GM21529 (cell line): ENCODE measurements around the gene CD247.

Source experiments
- ATAC-seq: cut with Tn5 transposase; IDR thresholded peaks from one replicate; pipeline ENCODE4 v1.9.1; 2021; ENCODE audit not compliant: unreplicated experiment

The CD247 gene

GRCh38 chr1:167489571-167490340 is 28.6 kb downstream of the CD247 start:
- no peak for ATAC-seq

GRCh38 chr1:167488786-167489185 is 29.5 kb downstream of the CD247 start:
- no peak for ATAC-seq

DNA sequence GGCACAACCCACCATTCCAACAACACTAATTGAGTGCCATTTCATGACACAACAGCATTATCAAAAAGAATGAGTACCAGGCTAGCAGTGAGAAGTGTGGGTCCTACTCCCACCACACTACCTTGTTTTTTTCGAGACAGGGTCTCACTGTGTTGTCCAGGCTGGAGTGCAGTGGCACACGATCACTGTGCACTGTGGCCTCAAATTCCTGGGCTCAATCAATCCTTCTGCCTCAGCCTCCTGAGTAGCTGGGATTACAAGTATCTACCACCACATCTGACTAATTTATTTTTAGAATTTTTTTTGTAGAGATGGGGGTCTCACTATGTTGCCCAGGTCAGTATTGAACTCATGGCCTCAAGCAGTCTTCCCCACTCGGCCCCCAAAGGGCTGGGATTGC is 30.7 kb downstream of the CD247 start:
- ATAC-seq: no peak

GRCh38 chr1:167486090-167486824 is 32.1 kb downstream of the CD247 start:
- no peak for ATAC-seq

- ATAC-seq: no peak
Observed at GRCh38 chr1:167484726-167485502, 33.4 kb downstream of the CD247 start.

- ATAC-seq: no peak
Observed at GRCh38 chr1:167483790-167484189, 34.5 kb downstream of the CD247 start.

DNA sequence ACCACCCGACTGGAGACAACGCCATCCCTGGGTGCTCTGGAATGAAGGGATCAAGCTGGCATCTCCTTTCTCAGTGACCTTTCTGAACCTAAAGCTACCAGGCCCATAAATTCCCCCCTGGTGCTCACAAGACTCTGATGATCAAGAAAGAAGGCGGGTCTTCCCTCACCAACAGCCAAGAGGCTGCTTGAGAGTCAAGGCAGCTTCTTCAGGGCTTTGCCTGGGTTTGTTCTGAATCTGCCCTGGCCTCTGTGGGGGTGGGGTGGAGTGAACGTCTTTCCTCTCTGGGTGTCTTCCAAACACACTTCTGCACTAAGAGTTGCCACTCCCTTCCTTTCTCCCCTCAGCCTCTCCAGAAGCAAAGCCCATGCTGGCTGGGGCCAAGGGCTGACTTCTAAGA is 36.1 kb downstream of the CD247 start:
- ATAC-seq: no peak

GRCh38 chr1:167479331-167479979 is 38.9 kb downstream of the CD247 start:
- no peak for ATAC-seq

DNA sequence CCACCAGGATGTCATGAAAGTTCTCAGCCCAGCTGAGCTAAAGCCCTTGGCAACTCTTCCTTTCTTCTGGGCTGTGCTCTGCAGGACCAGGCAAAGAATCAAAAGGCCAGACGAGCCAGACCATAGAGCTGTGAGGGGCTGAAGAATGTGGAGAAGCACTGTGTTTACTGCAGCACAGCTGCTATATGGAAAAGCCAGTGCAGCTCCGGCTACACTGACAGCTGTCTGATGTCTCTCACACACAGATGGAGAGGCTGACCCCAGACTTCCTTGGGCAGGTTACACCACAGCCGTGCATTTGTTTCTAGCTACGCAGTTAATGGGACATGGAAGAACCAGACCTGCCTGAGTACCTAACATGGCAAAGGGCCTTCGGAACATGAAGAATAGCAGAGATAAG is 40.3 kb downstream of the CD247 start:
- ATAC-seq: no peak

DNA sequence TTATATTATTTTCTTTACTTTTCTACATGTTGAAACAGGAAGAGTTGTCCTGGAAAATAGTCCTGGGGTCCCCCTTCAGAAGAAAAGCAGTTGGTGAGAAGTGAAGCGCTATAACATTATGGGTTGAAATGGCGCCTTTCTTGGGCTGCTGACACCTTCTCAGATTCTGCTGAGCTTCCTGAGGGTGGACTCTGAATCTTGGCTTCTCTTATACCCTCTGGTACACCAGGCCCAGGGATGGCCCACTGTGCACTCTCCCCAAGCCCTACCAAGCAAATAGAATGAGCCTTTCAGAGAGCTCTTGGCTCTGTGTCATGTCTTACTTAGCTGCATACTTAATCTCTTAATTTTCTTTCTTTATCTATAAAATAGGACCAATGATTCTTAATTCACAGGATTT is 42.3 kb downstream of the CD247 start:
- no peak for ATAC-seq

GRCh38 chr1:167474191-167474641 is 44.1 kb downstream of the CD247 start:
- ATAC-seq: no peak

- no peak for ATAC-seq
Observed at GRCh38 chr1:167473761-167474160, 44.6 kb downstream of the CD247 start.

GRCh38 chr1:167472752-167473521 is 45.4 kb downstream of the CD247 start:
- ATAC-seq: no peak

- ATAC-seq: no peak
Observed at GRCh38 chr1:167471568-167471967, 46.8 kb downstream of the CD247 start.

DNA sequence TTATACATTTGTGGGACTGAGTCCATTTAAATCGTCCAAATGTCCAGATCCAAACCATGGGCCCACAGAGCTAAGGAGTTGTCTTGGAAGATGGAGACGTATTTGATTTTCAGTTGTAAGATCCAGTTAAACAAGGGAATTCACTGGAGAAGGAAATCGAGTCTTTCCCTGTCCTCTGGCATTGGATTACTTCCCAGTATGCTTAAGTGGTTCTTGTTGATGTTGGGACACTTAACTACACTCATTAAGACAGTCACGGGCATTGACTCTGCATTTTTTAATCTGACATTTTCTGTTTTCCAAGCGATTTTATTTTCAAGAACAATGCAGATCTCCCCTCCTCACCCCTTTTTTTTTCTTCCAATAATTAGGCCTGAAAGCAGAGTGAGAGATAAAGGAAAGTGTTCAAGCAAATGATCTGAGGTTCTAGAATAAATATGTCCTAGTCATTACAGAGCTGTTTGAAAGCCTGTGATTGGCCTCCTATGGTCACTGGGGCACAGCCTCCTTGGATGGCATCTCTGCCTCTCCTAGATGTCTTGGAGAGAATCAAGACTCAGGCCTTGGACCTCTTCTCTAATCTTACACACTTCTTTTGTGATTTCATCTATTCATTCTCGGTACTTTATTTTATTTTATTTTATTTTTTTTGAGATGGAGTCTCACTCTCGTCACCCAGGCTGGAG is 48.9 kb downstream of the CD247 start:
- no peak for ATAC-seq

GRCh38 chr1:167467752-167468151 is 50.6 kb downstream of the CD247 start:
- no peak for ATAC-seq

DNA sequence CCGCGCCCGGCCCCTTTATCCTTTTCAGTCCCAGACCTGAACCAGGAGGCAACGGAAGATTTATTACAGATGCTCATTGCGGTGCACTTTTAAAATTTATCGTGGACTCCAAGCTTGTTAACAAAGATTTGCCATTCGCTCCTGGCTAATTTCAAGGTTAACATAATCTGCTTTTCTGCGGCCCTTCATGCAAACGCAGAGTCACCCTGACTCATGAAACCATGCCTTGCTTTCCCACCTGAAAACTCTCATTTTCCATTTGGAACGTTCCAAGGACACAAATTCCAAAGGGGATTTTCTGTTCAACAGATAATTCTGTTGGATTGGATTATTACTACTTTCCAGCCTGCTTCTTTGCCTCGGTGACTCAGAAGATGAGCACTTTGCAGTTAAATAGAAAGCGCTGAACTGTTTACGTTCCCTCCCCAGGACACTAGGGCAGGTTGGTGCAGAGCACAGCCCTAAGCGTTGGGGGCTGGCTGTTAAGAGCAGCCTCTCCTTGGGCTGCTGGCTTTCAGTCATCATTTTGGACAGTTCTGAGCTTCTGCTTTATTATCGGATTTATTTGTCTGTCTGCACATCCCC is 51.1 kb downstream of the CD247 start:
- ATAC-seq: no peak

GRCh38 chr1:167465743-167466142 is 52.6 kb downstream of the CD247 start:
- ATAC-seq: no peak

DNA sequence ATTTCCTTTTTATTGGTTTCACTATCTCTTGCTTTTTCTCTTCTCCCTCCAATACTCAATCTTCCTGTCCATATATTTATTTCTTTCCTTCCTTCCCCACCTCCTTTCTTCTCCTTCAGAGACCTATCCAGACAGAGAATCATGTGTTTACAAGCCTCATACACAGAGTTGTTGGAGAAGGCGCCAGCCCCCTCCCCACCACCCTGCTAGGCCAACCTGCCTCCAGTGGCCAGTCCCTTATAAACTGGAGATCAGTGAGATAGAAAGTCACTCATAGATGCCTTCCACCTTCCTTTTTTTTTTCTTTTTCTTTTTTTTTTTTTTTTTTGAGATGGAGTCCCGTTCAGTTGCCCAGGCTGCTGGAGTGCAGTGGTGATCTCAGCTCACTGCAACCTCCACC is 53.3 kb downstream of the CD247 start:
- no peak for ATAC-seq
